SK-N-SH (cell line): ENCODE measurements around the gene HOXC11.

Source experiments
- CHD2 ChIP-seq: fragments of 150-350 bp; IDR thresholded peaks from 2 replicates; pipeline ENCODE4 v1.6.1; 2018; ENCODE audit warnings: low read length; ENCODE audit not compliant: partially characterized antibody
- GABPA ChIP-seq: IDR thresholded peaks from 2 replicates; pipeline ENCODE4 v1.4.0; 2012; ENCODE audit warnings: low read depth, mild to moderate bottlenecking
- GATA2 ChIP-seq: sonication (generic); formaldehyde crosslinking; IDR thresholded peaks from 2 replicates; pipeline ENCODE4 v1.5.0; 2020; ENCODE audit warnings: mild to moderate bottlenecking, missing genetic modification reagents
- RXRA ChIP-seq: IDR thresholded peaks from 2 replicates; pipeline ENCODE4 v1.4.0; 2012; ENCODE audit warnings: low read depth, mild to moderate bottlenecking, borderline replicate concordance
- SIN3A ChIP-seq: IDR thresholded peaks from 2 replicates; pipeline ENCODE4 v1.6.1; 2012; ENCODE audit warnings: low read depth, mild to moderate bottlenecking, low read length, moderate library complexity, borderline replicate concordance
- TF ChIP-seq, protein P1 (sequence below): fragments of 200-600 bp; sonication (generic); IDR thresholded peaks from 2 replicates; pipeline ENCODE4 v1.6.1; 2017; ENCODE audit warnings: antibody characterized with exemption, mild to moderate bottlenecking, moderate library complexity

- TF ChIP-seq, protein P1, sequence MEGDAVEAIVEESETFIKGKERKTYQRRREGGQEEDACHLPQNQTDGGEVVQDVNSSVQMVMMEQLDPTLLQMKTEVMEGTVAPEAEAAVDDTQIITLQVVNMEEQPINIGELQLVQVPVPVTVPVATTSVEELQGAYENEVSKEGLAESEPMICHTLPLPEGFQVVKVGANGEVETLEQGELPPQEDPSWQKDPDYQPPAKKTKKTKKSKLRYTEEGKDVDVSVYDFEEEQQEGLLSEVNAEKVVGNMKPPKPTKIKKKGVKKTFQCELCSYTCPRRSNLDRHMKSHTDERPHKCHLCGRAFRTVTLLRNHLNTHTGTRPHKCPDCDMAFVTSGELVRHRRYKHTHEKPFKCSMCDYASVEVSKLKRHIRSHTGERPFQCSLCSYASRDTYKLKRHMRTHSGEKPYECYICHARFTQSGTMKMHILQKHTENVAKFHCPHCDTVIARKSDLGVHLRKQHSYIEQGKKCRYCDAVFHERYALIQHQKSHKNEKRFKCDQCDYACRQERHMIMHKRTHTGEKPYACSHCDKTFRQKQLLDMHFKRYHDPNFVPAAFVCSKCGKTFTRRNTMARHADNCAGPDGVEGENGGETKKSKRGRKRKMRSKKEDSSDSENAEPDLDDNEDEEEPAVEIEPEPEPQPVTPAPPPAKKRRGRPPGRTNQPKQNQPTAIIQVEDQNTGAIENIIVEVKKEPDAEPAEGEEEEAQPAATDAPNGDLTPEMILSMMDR, result no peak
- no peak for TF ChIP-seq GABPA
- no peak for TF ChIP-seq GATA2 (CRISPR knock-in tag)
- no peak for TF ChIP-seq CHD2
- TF ChIP-seq RXRA, result no peak
- no peak for TF ChIP-seq SIN3A
Measured at GRCh38 chr12:53954694-53955035, 18.3 kb upstream of the HOXC11 start, which contains the start of gene HOXC12.
